H9 (cell line): ENCODE data around the gene ATP2C1. TPM values are rescaled to one million over a fixed set of nuclear protein-coding genes. Genes with fewer than 3 reads are reported as not detected.

Experiments
- DNase-seq: peaks from one replicate; pipeline ENCODE4 v3.0.0-alpha.2; 2017
- H2AFZ ChIP-seq: one replicate; pipeline ENCODE4 v1.6.1; 2013; ENCODE audit warnings: mild to moderate bottlenecking, low read length, control low read depth, moderate library complexity
- H2AK5ac ChIP-seq: 2 replicates; pipeline ENCODE4 v1.6.1; 2013; ENCODE audit warnings: low read length, control low read depth, mixed read lengths; ENCODE audit not compliant: insufficient read length
- H2BK120ac ChIP-seq: one replicate; pipeline ENCODE4 v1.6.1; 2013; ENCODE audit warnings: low read depth, mild to moderate bottlenecking, low read length, control low read depth, inconsistent platforms; ENCODE audit not compliant: poor library complexity, severe bottlenecking
- H2BK12ac ChIP-seq: 2 replicates; pipeline ENCODE4 v1.6.1; 2013; ENCODE audit warnings: low read length, control low read depth, mixed read lengths, low read depth; ENCODE audit not compliant: insufficient read length
- H2BK15ac ChIP-seq: 2 replicates; pipeline ENCODE4 v1.6.1; 2013; ENCODE audit warnings: low read depth, low read length, control low read depth
- H2BK20ac ChIP-seq: one replicate; pipeline ENCODE4 v1.6.1; 2013; ENCODE audit warnings: low read depth, mild to moderate bottlenecking, low read length, control low read depth, inconsistent platforms; ENCODE audit not compliant: poor library complexity, severe bottlenecking
- H2BK5ac ChIP-seq: 2 replicates; pipeline ENCODE4 v1.6.1; 2013; ENCODE audit warnings: low read length, control low read depth, mixed read lengths; ENCODE audit not compliant: insufficient read length
- H3K14ac ChIP-seq: 2 replicates; pipeline ENCODE4 v1.6.1; 2013; ENCODE audit warnings: low read length, control low read depth; ENCODE audit not compliant: insufficient read depth
- H3K18ac ChIP-seq: 2 replicates; pipeline ENCODE4 v1.6.1; 2013; ENCODE audit warnings: low read depth, mild to moderate bottlenecking, mixed read lengths, low read length, control low read depth; ENCODE audit not compliant: insufficient read length
- H3K23ac ChIP-seq: 2 replicates; pipeline ENCODE4 v1.6.1; 2013; ENCODE audit warnings: low read length, control low read depth, mixed read lengths, low read depth; ENCODE audit not compliant: insufficient read length
- H3K23me2 ChIP-seq: 2 replicates; pipeline ENCODE4 v1.6.1; 2013; ENCODE audit warnings: low read depth, mild to moderate bottlenecking, mixed read lengths, low read length, control low read depth; ENCODE audit not compliant: insufficient read length, poor library complexity, severe bottlenecking
- H3K27ac ChIP-seq: 2 replicates; pipeline ENCODE4 v1.5.1; 2013; ENCODE audit warnings: low read length, control low read depth, mixed read lengths, low read depth; ENCODE audit not compliant: insufficient read length
- H3K27me3 ChIP-seq: 2 replicates; pipeline ENCODE4 v1.6.1; 2013; ENCODE audit warnings: low read length, control low read depth, inconsistent platforms; ENCODE audit not compliant: insufficient read depth
- H3K4ac ChIP-seq: 2 replicates; pipeline ENCODE4 v1.6.1; 2013; ENCODE audit warnings: low read depth, mild to moderate bottlenecking, control low read depth, inconsistent platforms, low read length, moderate library complexity
- H3K4me1 ChIP-seq: 2 replicates; pipeline ENCODE4 v1.6.1; 2013; ENCODE audit warnings: low read length, control low read depth, inconsistent platforms; ENCODE audit not compliant: insufficient read depth
- H3K4me2 ChIP-seq: 2 replicates; pipeline ENCODE4 v1.6.1; 2013; ENCODE audit warnings: low read length, control low read depth, mixed read lengths; ENCODE audit not compliant: insufficient read length, insufficient read depth
- H3K56ac ChIP-seq: 2 replicates; pipeline ENCODE4 v1.6.1; 2013; ENCODE audit warnings: low read depth, mild to moderate bottlenecking, mixed read lengths, low read length, control low read depth; ENCODE audit not compliant: insufficient read length
- H3K79me1 ChIP-seq: 2 replicates; pipeline ENCODE4 v1.6.1; 2013; ENCODE audit warnings: low read depth, mild to moderate bottlenecking, moderate library complexity, low read length, control low read depth, inconsistent platforms; ENCODE audit not compliant: insufficient read depth, poor library complexity, severe bottlenecking
- H3K79me2 ChIP-seq: 2 replicates; pipeline ENCODE4 v1.6.1; 2013; ENCODE audit warnings: low read length, control low read depth, inconsistent platforms; ENCODE audit not compliant: insufficient read depth
- H3K9ac ChIP-seq: 2 replicates; pipeline ENCODE4 v1.6.1; 2013; ENCODE audit warnings: low read length, control low read depth, mixed read lengths; ENCODE audit not compliant: insufficient read length; ENCODE audit errors: extremely low read depth
- H3K9me3 ChIP-seq: one replicate; pipeline ENCODE4 v1.6.1; 2013; ENCODE audit warnings: low read depth, low read length, inconsistent platforms; ENCODE audit not compliant: control insufficient read depth
- H3T11ph ChIP-seq: one replicate; pipeline ENCODE4 v1.6.1; 2013; ENCODE audit warnings: mild to moderate bottlenecking, low read length, control low read depth, inconsistent platforms
- H4K20me1 ChIP-seq: one replicate; pipeline ENCODE4 v1.6.1; 2013; ENCODE audit not compliant: control insufficient read depth, insufficient read length, insufficient read depth
- H4K5ac ChIP-seq: 2 replicates; pipeline ENCODE4 v1.6.1; 2013; ENCODE audit warnings: low read depth, mild to moderate bottlenecking, mixed read lengths, low read length, control low read depth; ENCODE audit not compliant: insufficient read length
- H4K8ac ChIP-seq: replicated peaks from 2 replicates; pipeline ENCODE4 v1.6.1; 2013; ENCODE audit warnings: low read length, control low read depth, mixed read lengths, low read depth; ENCODE audit not compliant: insufficient read length
- H4K91ac ChIP-seq: 2 replicates; pipeline ENCODE4 v1.6.1; 2013; ENCODE audit warnings: low read depth, mild to moderate bottlenecking, moderate library complexity, mixed read lengths, low read length, control low read depth; ENCODE audit not compliant: insufficient read length
- H3K27ac Mint-ChIP-seq, 3 experiments: 2 replicates in 2 of 3; 3 replicates in 1 of 3; pipeline ENCODE4 v1.8.0; 2020 to 2021; ENCODE audit warnings: mixed read lengths in 3 of 3, mild to moderate bottlenecking in 1 of 3, moderate library complexity in 1 of 3
- H3K27me3 Mint-ChIP-seq: 2 replicates; pipeline ENCODE4 v1.8.0; 2021; ENCODE audit warnings: low read depth, mild to moderate bottlenecking, moderate library complexity, mixed read lengths
- H3K36me3 Mint-ChIP-seq, 3 experiments: 2 replicates in 2 of 3; 3 replicates in 1 of 3; pipeline ENCODE4 v1.8.0; 2020 to 2021; ENCODE audit warnings: low read depth in 3 of 3, mixed read lengths in 3 of 3; ENCODE audit not compliant: insufficient read depth in 1 of 3
- H3K4me1 Mint-ChIP-seq, 2 experiments: 2 replicates each; pipeline ENCODE4 v1.8.0; 2020; ENCODE audit warnings: mixed read lengths in 2 of 2
- H3K4me3 Mint-ChIP-seq, 2 experiments: 2 replicates in 1 of 2; 3 replicates in 1 of 2; pipeline ENCODE4 v1.8.0; 2020 to 2021; ENCODE audit warnings: mild to moderate bottlenecking in 2 of 2, mixed read lengths in 2 of 2, moderate library complexity in 1 of 2
- H3K9me3 Mint-ChIP-seq, 2 experiments: 2 replicates in 1 of 2; 3 replicates in 1 of 2; pipeline ENCODE4 v1.8.0; 2020; ENCODE audit warnings: mild to moderate bottlenecking in 2 of 2, mixed read lengths in 2 of 2, moderate library complexity in 1 of 2
- total RNA-seq: library from RNA; stranded (reverse); gene quantifications from 2 replicates; pipeline ENCODE4 v1.2.1, GENCODE V29; 2021
- TF ChIP-seq, protein P1 (sequence below): fragments of 200-600 bp; sonication (generic); conservative IDR thresholded peaks from 3 replicates; pipeline ENCODE4 v1.8.0; 2021; ENCODE audit warnings: antibody characterized with exemption, mild to moderate bottlenecking

The ATP2C1 gene
- total RNA-seq, 1 experiment from 2014 or later, result 65.5 TPM

DNA sequence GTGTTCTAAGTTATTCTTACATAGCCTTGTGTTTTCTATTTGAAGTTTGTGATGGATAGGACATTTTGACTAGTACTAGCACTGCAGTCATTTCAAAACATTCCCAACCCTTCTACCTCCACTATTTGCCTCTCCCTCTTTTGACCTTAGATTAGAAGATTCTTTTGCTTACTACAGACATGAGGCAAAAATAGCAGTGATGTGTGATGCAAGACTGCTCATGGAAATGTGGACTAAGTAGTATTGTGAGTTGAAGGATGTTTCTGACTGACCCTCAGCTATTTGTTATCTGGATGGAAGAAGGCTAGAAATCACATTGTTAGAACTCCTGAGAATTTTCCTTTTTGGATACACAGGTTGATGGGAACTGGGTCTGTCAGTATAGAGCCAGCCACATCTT lies 45.9 kb downstream of the ATP2C1 start:
- H4K8ac ChIP-seq, result no peak overlapping the region
- H3T11ph ChIP-seq, result no peak overlapping the region
- H2BK12ac ChIP-seq, result no peak overlapping the region
- H3K4me1 Mint-ChIP-seq, result no peaks in the 10 kb centered on the region
- H3K27ac ChIP-seq, result no peak overlapping the region
- no peak overlapping the region for H3K14ac ChIP-seq
- H3K9me3 Mint-ChIP-seq, result no peaks in the 10 kb centered on the region
- no peak overlapping the region for H4K91ac ChIP-seq
- H3K4ac ChIP-seq, result no peak overlapping the region
- no peaks in the 10 kb centered on the region for H4K20me1 ChIP-seq
- H3K4me1 ChIP-seq, result no peaks in the 10 kb centered on the region
- TF ChIP-seq, protein P1, sequence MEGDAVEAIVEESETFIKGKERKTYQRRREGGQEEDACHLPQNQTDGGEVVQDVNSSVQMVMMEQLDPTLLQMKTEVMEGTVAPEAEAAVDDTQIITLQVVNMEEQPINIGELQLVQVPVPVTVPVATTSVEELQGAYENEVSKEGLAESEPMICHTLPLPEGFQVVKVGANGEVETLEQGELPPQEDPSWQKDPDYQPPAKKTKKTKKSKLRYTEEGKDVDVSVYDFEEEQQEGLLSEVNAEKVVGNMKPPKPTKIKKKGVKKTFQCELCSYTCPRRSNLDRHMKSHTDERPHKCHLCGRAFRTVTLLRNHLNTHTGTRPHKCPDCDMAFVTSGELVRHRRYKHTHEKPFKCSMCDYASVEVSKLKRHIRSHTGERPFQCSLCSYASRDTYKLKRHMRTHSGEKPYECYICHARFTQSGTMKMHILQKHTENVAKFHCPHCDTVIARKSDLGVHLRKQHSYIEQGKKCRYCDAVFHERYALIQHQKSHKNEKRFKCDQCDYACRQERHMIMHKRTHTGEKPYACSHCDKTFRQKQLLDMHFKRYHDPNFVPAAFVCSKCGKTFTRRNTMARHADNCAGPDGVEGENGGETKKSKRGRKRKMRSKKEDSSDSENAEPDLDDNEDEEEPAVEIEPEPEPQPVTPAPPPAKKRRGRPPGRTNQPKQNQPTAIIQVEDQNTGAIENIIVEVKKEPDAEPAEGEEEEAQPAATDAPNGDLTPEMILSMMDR, result no peak
- H3K9me3 ChIP-seq, result no peaks in the 10 kb centered on the region
- no peaks in the 10 kb centered on the region for H3K79me2 ChIP-seq
- no peak overlapping the region for H3K4me2 ChIP-seq
- DNase-seq, result no peak
- H2AK5ac ChIP-seq, result no peak overlapping the region
- no peak overlapping the region for H3K56ac ChIP-seq
- H3K27me3 Mint-ChIP-seq, result no peaks in the 10 kb centered on the region; the same call in 1 of the 2 replicates
- H3K27ac Mint-ChIP-seq, result no peak overlapping the region
- H3K27me3 ChIP-seq, result no peaks in the 10 kb centered on the region; the same call in 1 of the 2 replicates
- H3K79me1 ChIP-seq, result no peaks in the 10 kb centered on the region
- no peak overlapping the region for H2BK15ac ChIP-seq
- no peak overlapping the region for H2BK5ac ChIP-seq
- no peaks in the 10 kb centered on the region for H3K23me2 ChIP-seq
- H3K4me3 Mint-ChIP-seq, result no peak overlapping the region
- H3K18ac ChIP-seq, result no peak overlapping the region
- no peak overlapping the region for H3K9ac ChIP-seq
- H2BK120ac ChIP-seq, result no peak overlapping the region
- peaks cover 17 to 39% (median 22%) of the 10 kb centered on the region in 3 experiments; a peak in 6 of 7 replicates for H3K36me3 Mint-ChIP-seq
- H3K23ac ChIP-seq, result no peak overlapping the region
- H2BK20ac ChIP-seq, result no peak overlapping the region
- H2AFZ ChIP-seq, result no peak overlapping the region
- no peak overlapping the region for H4K5ac ChIP-seq
